Natural killer cell treated with Interleukin-12 subunit alpha and Interleukin-12 subunit beta and Interleukin-15 and Interleukin-18, amount 100 ng/mL, for 72 hours (primary cell): ENCODE results near the gene COMMD1. TPM values are rescaled to one million over a fixed set of nuclear protein-coding genes. Genes with fewer than 3 reads are reported as not detected.
"Not testable (repeated sequence)": the region's sequence is repeated elsewhere in the genome, so short reads cannot be mapped to it uniquely, and the experiment has no call there.

Source experiments
- ATAC-seq, 2 donors: fragments of 150-1000 bp; cut with Tn5 transposase in 1 of 2; sonication (Bioruptor Pico), chemical (Tn5 transposase) in 1 of 2; 2 replicates each; pipeline ENCODE4 v1.10.0; 2021
- DNase-seq: peaks from one replicate; pipeline ENCODE4 v3.0.0; 2022; ENCODE audit warnings: low spot score
- H3K27ac Mint-ChIP-seq, 2 donors: 1 replicate in 1 of 2; 2 replicates in 1 of 2; pipeline ENCODE4 v1.8.0; 2022; ENCODE audit warnings: mixed read lengths in 2 of 2, mild to moderate bottlenecking in 1 of 2, moderate library complexity in 1 of 2
- H3K27me3 Mint-ChIP-seq, 2 donors: 1 replicate in 1 of 2; 2 replicates in 1 of 2; pipeline ENCODE4 v1.8.0; 2022; ENCODE audit warnings: mixed read lengths in 2 of 2
- H3K36me3 Mint-ChIP-seq: one replicate; pipeline ENCODE4 v1.8.0; 2022; ENCODE audit warnings: mixed read lengths
- H3K4me1 Mint-ChIP-seq, 2 donors: 1 replicate in 1 of 2; 2 replicates in 1 of 2; pipeline ENCODE4 v1.8.0; 2022; ENCODE audit warnings: low read depth in 2 of 2, mixed read lengths in 2 of 2, mild to moderate bottlenecking in 1 of 2
- H3K4me3 Mint-ChIP-seq: one replicate; pipeline ENCODE4 v1.8.0; 2022; ENCODE audit warnings: mixed read lengths
- H3K9me3 Mint-ChIP-seq: 2 replicates; pipeline ENCODE4 v1.8.0; 2022; ENCODE audit warnings: mixed read lengths
- total RNA-seq, 2 donors: library from RNA; stranded (reverse); gene quantifications; one replicate each; pipeline ENCODE4 v1.2.3, GENCODE V29; 2022

COMMD1 gene
- total RNA-seq, 2 donors from 2014 or later, result 34.4 to 44.4 TPM

DNA sequence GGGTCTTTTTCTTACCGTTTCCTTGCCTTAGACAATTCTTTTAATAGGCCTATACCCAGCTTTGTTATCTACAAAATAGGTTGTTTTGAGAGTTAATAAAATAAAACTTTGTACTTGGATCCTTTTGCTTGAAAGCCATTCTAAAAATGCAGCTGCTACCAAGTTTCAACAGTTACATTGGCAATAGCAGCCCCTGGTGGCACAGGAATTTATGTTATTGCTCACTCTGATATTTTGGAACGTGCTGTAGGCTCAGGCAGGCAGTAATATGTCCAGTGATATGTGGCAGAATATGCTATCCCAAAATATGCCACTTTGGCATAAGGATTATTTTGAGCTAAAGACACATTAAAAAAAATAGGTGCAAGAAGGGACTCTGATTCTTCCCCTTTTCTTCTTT lies 6.7 kb upstream of the COMMD1 start:
- no peaks in the 10 kb centered on the region for H3K4me1 Mint-ChIP-seq
- ATAC-seq, result no peak
- H3K27ac Mint-ChIP-seq, result no peak overlapping the region
- H3K4me3 Mint-ChIP-seq, result no peak overlapping the region
- no peak for DNase-seq
- no peaks in the 10 kb centered on the region for H3K27me3 Mint-ChIP-seq
- no peaks in the 10 kb centered on the region for H3K9me3 Mint-ChIP-seq
- H3K36me3 Mint-ChIP-seq, result no peaks in the 10 kb centered on the region

DNA sequence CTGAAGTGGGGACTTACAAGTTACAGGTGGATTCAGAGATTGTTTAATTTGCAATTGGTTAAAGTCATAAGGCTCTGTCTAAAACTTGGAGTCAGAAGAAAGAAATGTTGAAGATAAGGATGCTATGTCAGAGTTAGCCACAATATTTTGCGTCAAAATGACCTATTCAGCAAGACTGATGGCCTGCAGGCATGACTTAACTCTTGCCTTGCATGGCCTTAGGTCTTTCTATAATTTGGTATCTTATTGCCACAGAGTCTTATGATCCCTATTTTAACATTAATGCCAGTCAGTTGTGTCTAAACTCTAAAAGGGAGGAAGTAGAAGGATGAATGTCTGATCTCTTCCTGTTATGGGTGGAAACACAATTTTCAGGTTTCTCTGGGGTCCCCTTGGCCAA lies 5.2 kb upstream of the COMMD1 start:
- Mint-ChIP-seq H3K36me3 (no peaks in the 10 kb centered on the region), H3K9me3 (no peaks in the 10 kb centered on the region), H3K27ac (no peak overlapping the region), H3K27me3 (no peaks in the 10 kb centered on the region), H3K4me1 (peaks cover 3% of the 10 kb centered on the region in 2 donors), H3K4me3 (no peak overlapping the region)
- DNase-seq (no peak), ATAC-seq (no peak)

DNA sequence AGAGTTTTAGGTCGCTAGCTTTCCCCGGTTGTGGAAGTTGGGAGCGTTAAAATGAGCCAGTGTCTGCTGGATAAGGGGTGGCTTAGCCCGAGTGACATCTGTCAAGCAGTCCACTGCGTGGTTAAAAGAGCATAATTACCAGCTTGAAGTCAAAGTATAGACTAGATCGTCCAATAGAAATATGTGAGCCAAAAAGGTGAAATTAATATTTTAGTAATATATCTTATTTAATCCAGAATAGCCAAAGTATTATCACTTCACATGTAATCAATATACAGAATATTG lies 654 bp downstream of the COMMD1 start:
- no peaks in the 10 kb centered on the region for H3K36me3 Mint-ChIP-seq
- ATAC-seq (peak in 1 of 2 donors; percentile 24), DNase-seq (no peak)
- peak overlapping the region; percentile 79 to 97 for H3K27ac Mint-ChIP-seq
- H3K9me3 Mint-ChIP-seq, result no peaks in the 10 kb centered on the region
- H3K4me1 Mint-ChIP-seq, result peaks cover 15 to 21% of the 10 kb centered on the region in 2 donors
- peak overlapping the region; percentile 97 for H3K4me3 Mint-ChIP-seq
- H3K27me3 Mint-ChIP-seq, result no peaks in the 10 kb centered on the region

DNA sequence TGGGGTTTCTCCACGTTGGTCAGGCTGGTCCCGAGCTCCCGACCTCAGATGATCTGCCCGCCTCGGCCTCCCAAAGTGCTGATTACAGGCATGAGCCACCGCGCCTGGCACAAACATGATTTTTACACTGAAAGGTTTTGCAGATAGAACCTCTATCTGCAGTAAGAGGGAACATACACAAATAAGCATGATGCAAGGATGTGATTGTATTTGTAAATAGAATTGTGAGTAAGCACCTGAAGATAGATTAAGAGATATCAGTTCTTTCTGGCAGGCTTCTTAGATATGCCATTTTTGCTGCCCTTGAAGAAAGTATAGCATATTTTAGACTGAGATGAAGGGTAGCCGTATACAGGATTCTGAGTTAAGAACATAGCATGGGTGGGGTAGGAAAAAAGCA lies 3.6 kb downstream of the COMMD1 start:
- H3K9me3 Mint-ChIP-seq, result no peaks in the 10 kb centered on the region
- H3K4me1 Mint-ChIP-seq, result peaks cover 20 to 21% of the 10 kb centered on the region in 2 donors
- ATAC-seq (no peak), DNase-seq (no peak)
- H3K27me3 Mint-ChIP-seq, result no peaks in the 10 kb centered on the region
- no peak overlapping the region for H3K27ac Mint-ChIP-seq
- H3K36me3 Mint-ChIP-seq, result no peaks in the 10 kb centered on the region
- no peak overlapping the region for H3K4me3 Mint-ChIP-seq

DNA sequence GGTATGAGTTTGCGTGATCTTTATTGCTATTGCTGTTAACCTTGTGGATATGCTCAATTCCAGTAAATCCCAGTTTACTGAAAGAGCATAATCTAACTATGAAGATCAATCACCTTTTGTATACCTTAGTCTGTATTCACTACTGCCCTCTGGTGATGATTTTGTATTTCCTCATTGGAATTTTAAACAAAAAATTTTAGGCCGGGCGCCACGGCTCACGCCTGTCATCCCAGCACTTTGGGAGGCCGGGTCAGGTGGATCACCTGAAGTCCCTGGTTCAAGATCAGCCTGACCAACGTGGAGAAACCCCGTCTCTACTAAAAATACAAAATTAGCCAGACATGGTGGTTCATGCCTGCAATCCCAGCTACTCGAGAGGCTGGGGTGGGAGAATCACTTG lies 5.1 kb downstream of the COMMD1 start:
- no peak overlapping the region for H3K4me3 Mint-ChIP-seq
- ATAC-seq, result no peak
- DNase-seq, result no peak
- H3K36me3 Mint-ChIP-seq, result no peaks in the 10 kb centered on the region
- no peak overlapping the region for H3K27ac Mint-ChIP-seq
- H3K4me1 Mint-ChIP-seq, result peaks cover 16% of the 10 kb centered on the region in 2 donors
- H3K9me3 Mint-ChIP-seq, result no peaks in the 10 kb centered on the region
- H3K27me3 Mint-ChIP-seq, result no peaks in the 10 kb centered on the region

DNA sequence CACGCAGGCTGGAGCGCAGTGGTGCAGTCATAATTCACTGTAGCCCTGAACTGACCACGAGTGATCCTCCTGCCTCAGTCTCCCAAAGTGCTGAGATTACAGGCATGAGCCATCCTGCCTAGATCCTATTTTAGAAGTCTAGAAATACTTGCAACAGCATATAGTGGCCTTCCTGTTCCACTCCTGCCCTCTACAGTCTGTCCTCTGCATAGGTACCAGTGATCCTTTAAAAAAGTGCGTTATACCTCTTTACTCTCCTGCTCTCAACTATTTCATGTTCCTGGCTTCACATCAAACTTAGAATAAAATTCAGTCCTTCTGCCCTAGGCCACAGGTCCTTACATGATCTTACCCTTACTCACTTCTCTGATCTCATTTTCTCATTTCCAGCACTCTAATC lies 6.0 kb downstream of the COMMD1 start:
- ATAC-seq (no peak), DNase-seq (no peak)
- H3K27ac Mint-ChIP-seq, result no peak overlapping the region
- no peaks in the 10 kb centered on the region for H3K36me3 Mint-ChIP-seq
- H3K4me1 Mint-ChIP-seq, result peaks cover 8 to 12% of the 10 kb centered on the region in 2 donors
- H3K4me3 Mint-ChIP-seq, result no peak overlapping the region
- no peaks in the 10 kb centered on the region for H3K9me3 Mint-ChIP-seq
- no peaks in the 10 kb centered on the region for H3K27me3 Mint-ChIP-seq

DNA sequence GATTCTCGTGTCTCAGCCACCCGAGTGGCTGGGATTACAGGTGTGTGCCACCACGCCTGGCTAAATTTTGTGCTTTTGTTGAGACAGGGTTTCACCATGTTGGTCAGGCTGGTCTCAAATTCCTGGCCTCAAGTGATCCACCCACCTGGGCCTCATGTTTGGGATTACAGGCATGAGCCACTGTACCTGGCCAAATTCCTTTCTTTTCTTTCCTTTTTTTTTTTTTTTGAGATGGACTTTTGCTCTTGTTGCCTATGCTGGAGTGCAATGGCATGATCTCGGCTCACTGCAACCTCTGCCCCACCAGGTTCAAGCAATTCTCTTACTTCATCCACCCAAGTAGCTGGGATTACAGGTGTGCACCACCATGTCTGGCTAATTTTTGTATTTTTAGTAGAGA lies 9.3 kb downstream of the COMMD1 start:
- not testable (repeated sequence) for H3K4me1 Mint-ChIP-seq, H3K4me3 Mint-ChIP-seq, H3K9me3 Mint-ChIP-seq, DNase-seq, H3K27me3 Mint-ChIP-seq, ATAC-seq, H3K36me3 Mint-ChIP-seq, H3K27ac Mint-ChIP-seq

DNA sequence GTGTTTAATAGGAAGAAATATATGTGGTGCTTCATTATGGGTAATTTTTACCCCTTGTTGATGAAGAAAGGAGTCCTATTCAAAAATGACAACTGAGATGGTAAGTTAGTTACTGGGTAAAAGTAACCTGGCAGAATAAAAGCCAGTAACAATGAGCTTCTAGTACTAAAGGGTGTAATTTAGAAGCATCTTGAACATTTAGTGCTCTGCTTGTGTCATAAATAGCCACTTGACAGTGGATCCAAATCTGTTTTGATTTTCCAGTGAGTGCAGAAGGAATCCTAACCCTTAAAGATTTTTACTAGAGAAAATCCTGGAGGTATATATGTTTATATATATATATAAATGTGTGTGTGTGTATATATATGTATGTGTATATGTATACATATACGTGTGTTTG lies 15.1 kb downstream of the COMMD1 start:
- Mint-ChIP-seq H3K27me3 (no peaks in the 10 kb centered on the region), H3K4me3 (no peak overlapping the region), H3K9me3 (no peaks in the 10 kb centered on the region), H3K4me1 (peaks cover 5% of the 10 kb centered on the region in 2 donors), H3K36me3 (no peaks in the 10 kb centered on the region), H3K27ac (no peak overlapping the region)
- no peak for DNase-seq
- ATAC-seq, result no peak

DNA sequence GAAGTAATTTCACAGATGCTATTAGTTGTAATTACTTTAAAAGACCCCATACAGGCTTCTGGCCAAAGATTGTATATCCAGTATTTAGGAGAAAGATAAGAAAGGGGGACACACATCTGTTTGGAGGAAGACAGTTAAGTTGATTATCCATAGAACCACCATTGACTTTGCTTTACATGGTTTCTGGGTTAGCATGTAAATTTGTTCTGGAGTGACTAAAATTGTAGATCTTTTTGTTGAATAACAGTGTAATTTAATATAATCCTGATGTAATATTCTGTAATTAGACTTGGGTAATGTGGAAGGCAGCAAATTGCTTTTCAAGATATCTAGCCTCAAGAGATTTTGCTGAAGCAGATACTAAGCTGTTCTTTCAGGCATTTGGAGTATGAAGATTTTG lies 17.2 kb downstream of the COMMD1 start:
- H3K27ac Mint-ChIP-seq, result no peak overlapping the region
- ATAC-seq, result no peak
- peaks cover 5% of the 10 kb centered on the region in 2 donors for H3K4me1 Mint-ChIP-seq
- no peaks in the 10 kb centered on the region for H3K36me3 Mint-ChIP-seq
- H3K27me3 Mint-ChIP-seq, result no peaks in the 10 kb centered on the region
- no peak overlapping the region for H3K4me3 Mint-ChIP-seq
- DNase-seq, result no peak
- H3K9me3 Mint-ChIP-seq, result no peaks in the 10 kb centered on the region

DNA sequence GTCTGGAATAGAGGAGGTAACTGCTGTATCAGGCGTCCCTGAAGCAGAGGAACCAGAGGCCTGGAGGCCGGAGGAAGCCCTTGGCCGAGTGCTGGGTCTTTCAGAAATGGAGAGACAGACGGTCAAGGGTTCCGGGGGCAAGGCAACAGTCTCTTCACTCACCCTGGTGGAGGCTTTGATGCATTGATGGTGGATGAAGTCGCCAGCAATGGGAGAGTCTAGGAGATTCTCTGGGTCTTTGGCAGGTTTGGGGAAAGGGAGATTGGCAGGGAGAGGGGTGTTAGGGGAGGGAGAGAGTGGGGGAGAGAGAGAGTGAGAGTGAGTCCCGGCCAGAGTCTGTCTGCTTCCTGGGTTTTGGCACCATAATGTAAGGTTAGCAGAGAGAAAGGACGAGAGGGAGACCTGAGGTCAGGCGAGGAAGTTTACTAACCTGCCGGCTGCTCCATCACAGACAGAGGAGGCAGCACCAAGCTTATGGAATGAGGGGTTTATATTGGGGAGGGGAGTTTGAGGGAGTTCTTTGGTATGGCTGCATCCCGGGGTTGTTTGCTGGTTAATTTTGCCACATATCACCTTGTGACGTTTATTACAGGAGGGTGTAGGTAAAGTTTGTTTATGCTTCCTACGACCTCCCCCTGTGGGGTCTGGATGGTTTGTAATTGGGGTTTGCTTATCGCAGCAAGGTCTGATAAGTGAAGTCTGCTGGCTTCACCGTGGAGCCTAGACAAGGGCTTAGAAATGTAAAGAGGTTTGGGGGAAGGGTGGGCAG lies 19.6 kb downstream of the COMMD1 start:
- no peak for DNase-seq
- H3K27me3 Mint-ChIP-seq, result no peaks in the 10 kb centered on the region
- H3K4me3 Mint-ChIP-seq, result no peak overlapping the region

DNA sequence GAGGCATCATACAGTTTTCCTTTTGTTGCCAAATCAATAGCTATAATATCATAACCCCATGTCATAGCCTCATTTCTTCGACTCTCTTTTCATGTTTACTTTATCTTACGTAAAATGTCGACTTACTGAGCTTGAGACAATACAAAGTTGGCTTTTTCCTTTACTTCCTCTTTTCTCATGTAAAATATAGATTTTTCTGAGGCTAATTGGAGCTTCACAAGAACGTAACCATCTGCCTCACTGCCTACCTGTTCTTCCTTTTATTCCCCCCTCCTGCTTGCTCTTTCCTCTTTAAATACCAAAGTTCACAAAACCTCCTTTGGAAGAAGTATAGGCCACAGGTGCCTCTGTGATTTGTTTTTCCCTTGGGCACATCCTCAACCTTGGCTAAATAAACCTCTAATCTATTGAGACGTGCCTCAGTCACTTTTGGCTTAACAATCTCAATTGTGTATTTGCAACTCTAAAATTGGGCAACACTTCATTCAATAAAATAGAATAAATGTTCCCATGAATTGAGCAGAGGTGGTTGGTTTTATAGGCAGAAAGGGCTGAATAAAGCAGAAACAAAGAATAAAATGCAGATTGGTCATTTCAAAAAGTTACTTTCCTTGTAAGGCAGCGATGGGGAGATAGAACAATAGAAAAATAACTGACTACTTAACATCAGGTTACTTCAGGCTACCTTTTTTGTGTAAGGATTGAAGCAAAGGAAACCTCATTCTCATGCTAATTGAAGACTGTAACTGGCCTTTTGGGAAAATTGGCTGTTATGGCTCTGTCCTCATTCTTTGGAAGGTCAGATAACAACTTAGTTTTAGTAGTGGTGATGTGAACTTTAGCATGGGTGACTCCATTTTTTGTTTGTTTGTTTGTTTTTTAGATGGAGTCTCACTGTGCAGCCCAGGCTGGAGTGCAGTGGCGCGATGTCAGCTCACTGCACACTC lies 21.3 kb downstream of the COMMD1 start:
- no peaks in the 10 kb centered on the region for H3K27me3 Mint-ChIP-seq
- ATAC-seq (no peak), DNase-seq (no peak)
- H3K4me3 Mint-ChIP-seq, result no peak overlapping the region
- no peak overlapping the region for H3K27ac Mint-ChIP-seq
- H3K9me3 Mint-ChIP-seq, result no peaks in the 10 kb centered on the region
- peaks cover 5 to 8% of the 10 kb centered on the region in 2 donors for H3K4me1 Mint-ChIP-seq
- H3K36me3 Mint-ChIP-seq, result no peaks in the 10 kb centered on the region

More for the DNA sequence above, 19.6 kb downstream of the COMMD1 start:
- Mint-ChIP-seq H3K4me1 (peaks cover 5 to 8% of the 10 kb centered on the region in 2 donors), H3K36me3 (no peaks in the 10 kb centered on the region), H3K27ac (no peak overlapping the region), H3K9me3 (no peaks in the 10 kb centered on the region)
- no peak for ATAC-seq

DNA sequence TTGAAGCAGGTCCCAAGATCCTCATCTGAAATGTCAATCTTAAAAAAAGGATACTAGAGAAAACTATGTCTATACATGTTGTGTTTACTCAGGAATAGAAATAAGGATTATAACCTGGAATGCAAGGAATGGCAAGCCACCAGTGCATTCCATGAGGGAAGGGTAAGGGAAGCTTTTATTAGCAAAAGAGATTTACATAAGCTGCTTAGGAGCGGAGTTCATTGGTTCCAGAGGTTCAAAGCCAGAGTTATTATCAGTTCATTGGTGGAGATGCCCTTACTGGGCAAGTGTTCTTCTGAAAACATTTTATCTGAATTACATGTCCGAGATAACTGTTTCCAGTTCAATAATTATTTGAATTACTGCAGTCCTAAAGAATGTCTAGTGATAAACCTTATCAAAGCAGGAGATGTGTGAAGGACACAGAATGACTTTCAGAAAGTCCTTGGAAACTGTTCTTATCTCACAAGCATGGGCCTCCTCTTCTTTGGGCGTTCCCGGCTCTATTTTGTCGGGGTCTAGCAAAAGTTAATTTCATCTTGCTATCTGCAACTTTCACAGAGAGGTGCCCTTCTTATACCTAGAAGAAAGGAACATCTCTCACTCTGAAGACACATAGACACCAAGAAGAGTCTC lies 23.5 kb downstream of the COMMD1 start:
- no peak for ATAC-seq
- H3K27me3 Mint-ChIP-seq, result no peaks in the 10 kb centered on the region
- H3K4me3 Mint-ChIP-seq, result no peak overlapping the region
- no peak for DNase-seq
- H3K4me1 Mint-ChIP-seq, result peaks cover 5% of the 10 kb centered on the region in 2 donors
- no peaks in the 10 kb centered on the region for H3K36me3 Mint-ChIP-seq
- no peak overlapping the region for H3K27ac Mint-ChIP-seq
- no peaks in the 10 kb centered on the region for H3K9me3 Mint-ChIP-seq

DNA sequence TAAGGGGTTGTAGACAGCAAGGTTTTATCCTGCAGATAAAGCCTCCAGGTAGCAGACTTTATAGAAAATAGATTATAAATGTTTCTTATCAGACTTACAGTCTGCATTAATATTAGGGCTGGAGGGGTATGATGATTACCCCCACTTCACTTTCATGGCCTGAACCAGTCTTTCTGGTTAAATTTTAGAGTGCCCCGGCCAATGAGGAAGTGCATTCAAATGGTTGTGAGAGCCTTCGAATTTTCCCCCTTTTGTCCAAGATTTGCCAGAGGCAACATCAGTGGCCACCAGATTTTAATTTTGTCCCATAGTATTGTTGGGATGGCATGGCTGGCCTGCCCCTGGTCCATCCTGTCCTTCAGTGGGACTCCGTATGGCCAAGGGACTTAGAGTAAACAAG lies 31.6 kb downstream of the COMMD1 start:
- Mint-ChIP-seq H3K36me3 (no peaks in the 10 kb centered on the region), H3K27me3 (no peaks in the 10 kb centered on the region), H3K9me3 (no peaks in the 10 kb centered on the region), H3K4me1 (peaks cover 0 to 2% of the 10 kb centered on the region in 2 donors), H3K27ac (no peak overlapping the region), H3K4me3 (no peak overlapping the region)
- no peak for DNase-seq
- ATAC-seq, result no peak

DNA sequence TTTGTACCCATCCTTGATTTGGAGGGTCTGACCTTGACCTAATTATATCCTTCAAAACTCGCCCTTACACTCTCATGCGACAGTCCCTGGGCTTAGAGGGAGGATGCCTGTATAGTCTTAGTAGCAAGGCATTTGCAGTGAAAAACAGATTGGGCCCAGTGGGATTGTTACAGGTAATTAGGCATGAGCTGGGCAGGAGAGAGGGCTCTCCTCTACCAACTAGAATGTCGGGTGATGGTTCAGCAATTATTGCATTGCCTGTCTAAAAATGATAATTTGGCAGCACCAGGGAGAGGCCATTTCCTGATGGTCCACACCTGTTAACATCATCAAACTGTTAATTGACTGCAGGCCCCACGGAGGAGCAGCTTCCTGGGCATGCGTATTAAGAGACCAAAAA lies 32.4 kb downstream of the COMMD1 start:
- no peaks in the 10 kb centered on the region for H3K9me3 Mint-ChIP-seq
- no peak overlapping the region for H3K4me3 Mint-ChIP-seq
- ATAC-seq (no peak), DNase-seq (no peak)
- no peak overlapping the region for H3K27ac Mint-ChIP-seq
- H3K4me1 Mint-ChIP-seq, result no peaks in the 10 kb centered on the region
- H3K27me3 Mint-ChIP-seq, result no peaks in the 10 kb centered on the region
- no peaks in the 10 kb centered on the region for H3K36me3 Mint-ChIP-seq
